Psoas muscle (tissue), 8 donors: ENCODE data around the gene SLC7A9. TPM values are rescaled to one million over a fixed set of nuclear protein-coding genes. Genes with fewer than 3 reads are reported as not detected.

ENCODE experiments used
- ATAC-seq, 4 donors: fragments of 200-7000 bp; cut with Tn5 transposase; one replicate each; pipeline ENCODE4 v1.9.1; 2020; ENCODE audit warnings: moderate library complexity in 3 of 4, mild to moderate bottlenecking in 2 of 4
- DNase-seq, 2 donors: peaks; one replicate each; pipeline ENCODE4 v3.0.0-alpha.2; 2020
- H3K27ac ChIP-seq: fragments of 200-600 bp; one replicate; pipeline ENCODE4 v1.8.0; 2022
- H3K27me3 ChIP-seq, 3 donors: fragments of 200-600 bp in 1 of 3; one replicate each; pipeline versions ENCODE4 v1.6.1 to v1.8.0; 2013 to 2022; ENCODE audit warnings: low read length in 2 of 3, mild to moderate bottlenecking in 2 of 3, moderate library complexity in 1 of 3; ENCODE audit not compliant: insufficient read depth in 3 of 3
- H3K36me3 ChIP-seq, 2 donors: fragments of 200-600 bp in 1 of 2; one replicate each; pipeline versions ENCODE4 v1.6.1 to v1.8.0; 2013 to 2022; ENCODE audit warnings: low read depth in 1 of 2, mild to moderate bottlenecking in 1 of 2, moderate library complexity in 1 of 2; ENCODE audit not compliant: insufficient read depth in 1 of 2
- H3K4me1 ChIP-seq: fragments of 200-600 bp; one replicate; pipeline ENCODE4 v1.8.0; 2022
- H3K4me3 ChIP-seq: fragments of 200-600 bp; one replicate; pipeline ENCODE4 v1.8.0; 2022; ENCODE audit warnings: mild to moderate bottlenecking
- H3K9me3 ChIP-seq: fragments of 200-600 bp; one replicate; pipeline ENCODE4 v1.8.0; 2022
- WGBS, 3 donors: extraction: QIAGEN DNeasy Blood & Tissue Kit; methylation state at CpG; one replicate each; pipeline versions ENCODE4 v1.1.6 to v1.1.7; 2013; 5-methylcytosine and 5-hydroxymethylcytosine counted together
- intact Hi-C, 2 donors: fragments of 100-400 bp; cut with DNase I; formaldehyde crosslinking; loops; one replicate each; pipeline versions ENCODE4 v1.11.0 to v1.14.2; 2022
- polyA plus RNA-seq, 3 donors: library from polyadenylated mRNA; stranded (reverse); fragments of 200-250 nt; gene quantifications; one replicate each; pipeline ENCODE4 v1.2.3, GENCODE V29; 2013
- total RNA-seq, 4 donors: library from RNA; stranded (reverse); fragmentation: NEBNext Ultra II Directional in 2 of 4; extraction: Animal tissue kit (Norgen Biotek cat#: 25700) in 2 of 4; gene quantifications; one replicate each; pipeline versions ENCODE4 v1.2.1 to v1.2.4, GENCODE V29; 2021 to 2023
- TF ChIP-seq, protein P1 (sequence below): fragments of 200-600 bp; IDR thresholded peaks from one replicate; pipeline ENCODE4 v1.8.0; 2022; ENCODE audit warnings: antibody characterized with exemption
- donor health status: healthy with polysubstance abuse.
- donor health status: DM: no; HTN: no; CAD: no; lungs with moderate emphysema.
- donor health status: Bipolar disorder and iron deficiency.
- donor health status: healthy.
- donor health status: DM: yes; HTN: yes; CAD: no.
- donor health status: DM: no; HTN: no; CAD: no.
- donor health status: DM: no; HTN: no; CAD: no.
- donor health status: DM: yes; HTN: yes; CAD: no.

The SLC7A9 gene
- total and polyA plus RNA-seq, 7 donors, result 0.10 to 0.36 (median 0.17) TPM; not detected in 3

GRCh38 chr19:32818536-32818935, 51.0 kb downstream of the SLC7A9 start:
- peaks cover 0 to 6% (median 6%) of the 10 kb centered on the region in 3 donors for H3K27me3 ChIP-seq
- no peak overlapping the region for H3K4me3 ChIP-seq
- intact Hi-C loops, result no loop called here
- no peaks in the 10 kb centered on the region for H3K36me3 ChIP-seq
- H3K4me1 ChIP-seq, result no peaks in the 10 kb centered on the region
- no peak for ATAC-seq
- no peak for DNase-seq
- 69 to 83% (median 77%) methylated on average over 8 of the region's 8 CpGs for WGBS, 3 donors
- H3K27ac ChIP-seq, result no peak overlapping the region
- H3K9me3 ChIP-seq, result no peaks in the 10 kb centered on the region
- TF ChIP-seq, protein P1, sequence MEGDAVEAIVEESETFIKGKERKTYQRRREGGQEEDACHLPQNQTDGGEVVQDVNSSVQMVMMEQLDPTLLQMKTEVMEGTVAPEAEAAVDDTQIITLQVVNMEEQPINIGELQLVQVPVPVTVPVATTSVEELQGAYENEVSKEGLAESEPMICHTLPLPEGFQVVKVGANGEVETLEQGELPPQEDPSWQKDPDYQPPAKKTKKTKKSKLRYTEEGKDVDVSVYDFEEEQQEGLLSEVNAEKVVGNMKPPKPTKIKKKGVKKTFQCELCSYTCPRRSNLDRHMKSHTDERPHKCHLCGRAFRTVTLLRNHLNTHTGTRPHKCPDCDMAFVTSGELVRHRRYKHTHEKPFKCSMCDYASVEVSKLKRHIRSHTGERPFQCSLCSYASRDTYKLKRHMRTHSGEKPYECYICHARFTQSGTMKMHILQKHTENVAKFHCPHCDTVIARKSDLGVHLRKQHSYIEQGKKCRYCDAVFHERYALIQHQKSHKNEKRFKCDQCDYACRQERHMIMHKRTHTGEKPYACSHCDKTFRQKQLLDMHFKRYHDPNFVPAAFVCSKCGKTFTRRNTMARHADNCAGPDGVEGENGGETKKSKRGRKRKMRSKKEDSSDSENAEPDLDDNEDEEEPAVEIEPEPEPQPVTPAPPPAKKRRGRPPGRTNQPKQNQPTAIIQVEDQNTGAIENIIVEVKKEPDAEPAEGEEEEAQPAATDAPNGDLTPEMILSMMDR, result no peak

GRCh38 chr19:32817569-32818476, 51.7 kb downstream of the SLC7A9 start:
- H3K4me1 ChIP-seq, result no peaks in the 10 kb centered on the region
- DNase-seq (no peak), ATAC-seq (no peak)
- no peak overlapping the region for H3K27ac ChIP-seq
- 78 to 80% (median 79%) methylated on average over 17 of the region's 17 CpGs for WGBS, 3 donors
- H3K27me3 ChIP-seq, result peaks cover 0 to 6% (median 6%) of the 10 kb centered on the region in 3 donors
- TF ChIP-seq, protein P1, result no peak
- H3K36me3 ChIP-seq, result no peaks in the 10 kb centered on the region
- intact Hi-C loops, result no loop called here
- H3K9me3 ChIP-seq, result no peaks in the 10 kb centered on the region
- H3K4me3 ChIP-seq, result no peak overlapping the region

DNA sequence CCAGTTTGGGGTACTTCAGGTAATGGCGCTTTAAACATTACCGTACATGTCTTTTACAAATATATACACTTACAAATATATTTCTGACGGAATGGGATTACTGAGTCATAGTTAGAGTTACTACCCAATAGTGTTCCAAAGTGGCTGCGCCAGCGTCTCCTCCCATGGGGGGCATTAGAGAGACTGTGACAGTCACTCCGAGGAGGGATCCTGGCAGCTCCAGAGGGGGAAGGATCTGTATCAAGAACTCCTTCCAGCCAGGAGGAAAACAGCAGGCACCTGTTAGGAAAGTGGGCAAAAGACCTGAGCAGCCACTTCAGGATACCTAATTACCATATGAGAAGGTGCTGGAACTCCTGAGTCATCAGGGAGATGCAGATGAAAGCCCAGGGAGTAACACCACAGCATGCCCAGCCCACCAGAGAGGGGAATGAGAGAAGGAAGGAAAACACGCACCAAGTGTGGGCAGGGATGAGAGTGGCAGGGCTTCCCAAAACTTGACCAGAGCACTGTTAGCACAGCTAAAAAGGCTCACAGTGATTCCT, 52.9 kb downstream of the SLC7A9 start:
- no peak overlapping the region for H3K4me3 ChIP-seq
- WGBS, 3 donors, result 45 to 52% (median 52%) methylated on average over 7 of the region's 7 CpGs
- no peaks in the 10 kb centered on the region for H3K36me3 ChIP-seq
- H3K27me3 ChIP-seq, result peaks cover 0 to 5% (median 3%) of the 10 kb centered on the region in 3 donors
- no peaks in the 10 kb centered on the region for H3K4me1 ChIP-seq
- H3K27ac ChIP-seq, result no peak overlapping the region
- intact Hi-C loops, result no loop called here
- no peak for DNase-seq
- TF ChIP-seq, protein P1, result no peak
- no peak for ATAC-seq
- no peaks in the 10 kb centered on the region for H3K9me3 ChIP-seq

DNA sequence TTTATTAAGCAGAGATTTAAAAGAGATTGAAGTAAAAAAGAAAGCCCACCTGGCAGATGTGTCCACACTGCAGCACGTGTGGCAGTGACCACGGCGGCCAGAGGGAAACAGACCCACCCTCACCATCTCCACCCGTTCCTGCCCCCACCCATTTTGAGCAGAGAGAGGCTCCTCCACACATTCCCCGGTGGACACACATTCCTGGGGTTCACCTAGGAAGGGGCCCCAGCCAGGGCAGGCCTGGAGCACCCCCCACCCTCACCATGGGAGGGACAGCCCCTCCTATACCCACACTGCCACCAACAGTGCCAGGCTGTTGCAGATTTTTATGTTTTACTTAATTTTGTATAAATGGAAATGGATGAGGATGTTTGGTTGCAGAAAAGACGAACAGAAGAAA, 54.9 kb downstream of the SLC7A9 start:
- ATAC-seq (no peak), DNase-seq (no peak)
- Histone ChIP-seq H3K9me3 (no peaks in the 10 kb centered on the region), H3K4me1 (no peaks in the 10 kb centered on the region), H3K27me3 (peaks cover 0 to 4% (median 0%) of the 10 kb centered on the region in 3 donors), H3K27ac (no peak overlapping the region), H3K4me3 (no peak overlapping the region), H3K36me3 (no peaks in the 10 kb centered on the region)
- TF ChIP-seq, protein P1, result no peak
- WGBS, 3 donors, result 47 to 60% (median 54%) methylated on average over 5 to 6 of the region's 6 CpGs
- intact Hi-C loops, result no loop called here
